ENCODE results near the gene MRPL34. TPM values are rescaled to one million over a fixed set of nuclear protein-coding genes. Genes with fewer than 3 reads are reported as not detected.

Gene MRPL34
- total RNA-seq, 4 donors from 2014 or later: 117 to 211 (median 135) TPM

GRCh38 chr19:17322854-17323253, 17.2 kb downstream of the MRPL34 start:
- TF ChIP-seq CTCF (IDR thresholded peaks at IDR 0.05; ENCODE audit: low read depth): no peak

GRCh38 chr19:17323300-17323963, 17.8 kb downstream of the MRPL34 start:
- TF ChIP-seq CTCF (IDR thresholded peaks at IDR 0.05; ENCODE audit: low read depth): no peak

GRCh38 chr19:17323964-17324332, 18.3 kb downstream of the MRPL34 start:
- TF ChIP-seq CTCF (IDR thresholded peaks at IDR 0.05; ENCODE audit: low read depth): no peak

GRCh38 chr19:17324357-17325114, 18.9 kb downstream of the MRPL34 start:
- no peak for TF ChIP-seq CTCF (IDR thresholded peaks at IDR 0.05; ENCODE audit: low read depth)

- no peak for TF ChIP-seq CTCF (IDR thresholded peaks at IDR 0.05; ENCODE audit: low read depth)
Measured at GRCh38 chr19:17325133-17325532, 19.5 kb downstream of the MRPL34 start.

GRCh38 chr19:17325881-17326594, 20.4 kb downstream of the MRPL34 start:
- TF ChIP-seq CTCF (IDR thresholded peaks at IDR 0.05; ENCODE audit: low read depth): no peak

DNA sequence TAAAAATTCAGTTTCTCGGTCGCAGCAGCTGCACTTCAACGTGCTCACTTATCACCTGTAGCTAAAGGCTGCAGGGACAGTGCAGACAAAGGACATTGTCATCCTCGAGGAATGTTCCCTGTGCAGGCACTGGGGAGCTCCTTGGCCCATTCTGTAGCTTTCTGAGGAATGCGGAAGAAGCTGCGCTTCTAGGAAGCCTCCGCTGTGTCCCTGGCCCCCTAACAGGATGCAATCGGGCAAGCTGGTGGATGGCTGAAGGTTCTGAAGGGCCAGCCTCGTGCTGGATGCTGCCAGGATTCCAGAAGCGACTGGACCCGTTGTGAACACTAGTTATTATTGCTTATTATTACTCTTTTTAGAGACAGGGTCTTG, 20.9 kb downstream of the MRPL34 start:
- no peak for TF ChIP-seq CTCF (IDR thresholded peaks at IDR 0.05; ENCODE audit: low read depth)
